ENCODE measurements around the gene ARHGAP26.
A peak's percentile ranks its signal among the peaks of the same experiment; 100 is the strongest.

Gene ARHGAP26, protein sequence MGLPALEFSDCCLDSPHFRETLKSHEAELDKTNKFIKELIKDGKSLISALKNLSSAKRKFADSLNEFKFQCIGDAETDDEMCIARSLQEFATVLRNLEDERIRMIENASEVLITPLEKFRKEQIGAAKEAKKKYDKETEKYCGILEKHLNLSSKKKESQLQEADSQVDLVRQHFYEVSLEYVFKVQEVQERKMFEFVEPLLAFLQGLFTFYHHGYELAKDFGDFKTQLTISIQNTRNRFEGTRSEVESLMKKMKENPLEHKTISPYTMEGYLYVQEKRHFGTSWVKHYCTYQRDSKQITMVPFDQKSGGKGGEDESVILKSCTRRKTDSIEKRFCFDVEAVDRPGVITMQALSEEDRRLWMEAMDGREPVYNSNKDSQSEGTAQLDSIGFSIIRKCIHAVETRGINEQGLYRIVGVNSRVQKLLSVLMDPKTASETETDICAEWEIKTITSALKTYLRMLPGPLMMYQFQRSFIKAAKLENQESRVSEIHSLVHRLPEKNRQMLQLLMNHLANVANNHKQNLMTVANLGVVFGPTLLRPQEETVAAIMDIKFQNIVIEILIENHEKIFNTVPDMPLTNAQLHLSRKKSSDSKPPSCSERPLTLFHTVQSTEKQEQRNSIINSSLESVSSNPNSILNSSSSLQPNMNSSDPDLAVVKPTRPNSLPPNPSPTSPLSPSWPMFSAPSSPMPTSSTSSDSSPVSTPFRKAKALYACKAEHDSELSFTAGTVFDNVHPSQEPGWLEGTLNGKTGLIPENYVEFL

DNA sequence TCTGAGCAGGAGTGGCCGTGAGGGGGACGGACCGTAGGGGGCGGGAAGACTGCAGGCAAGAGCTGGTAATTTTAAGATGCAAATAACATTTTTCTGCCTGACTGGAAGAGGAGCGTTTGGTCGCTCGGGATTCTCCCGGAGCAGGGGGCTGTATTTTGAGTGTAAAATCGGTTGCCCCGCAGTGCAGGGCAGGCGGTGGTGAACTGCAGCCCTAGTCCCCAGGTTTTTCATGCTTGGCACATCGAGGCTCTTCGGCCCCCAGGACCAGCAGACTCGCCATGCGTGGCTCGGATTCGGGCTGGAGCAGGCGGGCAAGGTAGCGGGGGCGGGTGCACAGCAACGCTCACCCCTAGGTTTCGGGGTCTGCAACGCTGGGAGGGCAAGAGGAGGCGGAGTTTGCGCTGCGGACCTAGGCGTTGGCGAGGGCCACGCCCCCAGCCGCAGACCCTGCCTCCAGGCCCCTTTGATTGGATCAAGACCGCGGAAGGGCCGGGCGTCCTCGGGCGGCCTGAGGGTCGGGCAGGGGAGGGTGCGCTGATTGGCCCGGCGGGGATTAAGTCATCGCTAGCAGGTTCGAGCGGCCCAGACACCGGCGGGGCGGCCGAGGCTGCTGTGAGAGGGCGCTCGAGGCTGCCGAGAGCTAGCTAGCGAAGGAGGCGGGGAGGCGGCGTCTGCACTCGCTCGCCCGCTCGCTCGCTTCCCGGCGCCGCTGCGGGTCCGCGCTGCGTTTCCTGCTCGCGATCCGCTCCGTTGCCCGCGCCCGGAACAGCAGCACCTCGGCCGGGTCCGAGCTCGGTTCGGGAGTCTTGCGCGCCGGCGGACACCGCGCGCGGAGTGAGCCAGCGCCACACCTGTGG is at the start of gene ARHGAP26:
ARHGAP26 (plus strand) TSS at position 585 of the 857 bp plus-strand sequence. CDS start 385 bp downstream, outside the sequence.
- DNase-seq, result peak; percentile 97

GRCh38 chr5:142720641-142721271 is 49.4 kb upstream of the ARHGAP26 start:
- no peak for DNase-seq

GRCh38 chr5:142722146-142722545 is 48.0 kb upstream of the ARHGAP26 start:
- DNase-seq, result no peak

DNA sequence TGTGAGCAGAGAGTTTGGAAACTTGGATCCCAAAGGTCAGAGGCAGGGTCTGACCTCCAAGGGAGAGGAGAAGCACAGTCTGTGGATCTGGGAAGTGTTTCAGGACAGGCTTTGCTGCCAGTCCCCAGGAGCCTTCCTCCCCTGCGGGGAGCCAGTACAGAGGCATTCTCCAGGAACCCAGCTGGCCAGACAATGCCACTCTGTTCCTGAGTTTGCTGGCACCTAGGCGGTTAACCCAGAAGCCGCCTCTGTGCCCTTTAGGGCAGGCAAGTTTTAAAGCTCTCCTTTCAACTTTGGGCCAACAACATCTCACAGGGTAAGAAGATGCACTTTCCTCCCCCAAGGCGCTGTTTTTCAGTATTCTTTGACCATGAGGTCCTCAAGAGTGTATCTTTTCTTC is 47.3 kb upstream of the ARHGAP26 start:
- DNase-seq, result no peak

DNA sequence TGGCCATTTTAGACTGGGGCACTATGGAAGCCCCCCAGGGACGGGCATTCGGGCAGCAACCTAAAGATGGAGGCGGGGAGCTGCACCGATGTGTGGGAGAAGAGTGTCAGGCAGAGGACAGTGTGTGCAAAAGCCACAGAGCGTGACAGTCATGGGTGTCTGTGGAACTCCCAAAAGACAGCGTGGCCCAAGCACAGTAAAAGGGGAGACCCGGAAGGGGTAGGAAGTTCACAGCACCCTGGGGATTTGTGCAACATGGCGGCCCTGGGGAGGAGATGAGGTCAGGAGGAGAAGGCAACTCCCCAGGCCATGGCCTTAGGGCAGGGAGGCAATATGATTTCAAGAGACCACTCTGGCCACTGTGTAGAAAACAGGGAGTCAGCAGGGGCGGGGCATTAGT is 45.4 kb upstream of the ARHGAP26 start:
- DNase-seq, result no peak

DNA sequence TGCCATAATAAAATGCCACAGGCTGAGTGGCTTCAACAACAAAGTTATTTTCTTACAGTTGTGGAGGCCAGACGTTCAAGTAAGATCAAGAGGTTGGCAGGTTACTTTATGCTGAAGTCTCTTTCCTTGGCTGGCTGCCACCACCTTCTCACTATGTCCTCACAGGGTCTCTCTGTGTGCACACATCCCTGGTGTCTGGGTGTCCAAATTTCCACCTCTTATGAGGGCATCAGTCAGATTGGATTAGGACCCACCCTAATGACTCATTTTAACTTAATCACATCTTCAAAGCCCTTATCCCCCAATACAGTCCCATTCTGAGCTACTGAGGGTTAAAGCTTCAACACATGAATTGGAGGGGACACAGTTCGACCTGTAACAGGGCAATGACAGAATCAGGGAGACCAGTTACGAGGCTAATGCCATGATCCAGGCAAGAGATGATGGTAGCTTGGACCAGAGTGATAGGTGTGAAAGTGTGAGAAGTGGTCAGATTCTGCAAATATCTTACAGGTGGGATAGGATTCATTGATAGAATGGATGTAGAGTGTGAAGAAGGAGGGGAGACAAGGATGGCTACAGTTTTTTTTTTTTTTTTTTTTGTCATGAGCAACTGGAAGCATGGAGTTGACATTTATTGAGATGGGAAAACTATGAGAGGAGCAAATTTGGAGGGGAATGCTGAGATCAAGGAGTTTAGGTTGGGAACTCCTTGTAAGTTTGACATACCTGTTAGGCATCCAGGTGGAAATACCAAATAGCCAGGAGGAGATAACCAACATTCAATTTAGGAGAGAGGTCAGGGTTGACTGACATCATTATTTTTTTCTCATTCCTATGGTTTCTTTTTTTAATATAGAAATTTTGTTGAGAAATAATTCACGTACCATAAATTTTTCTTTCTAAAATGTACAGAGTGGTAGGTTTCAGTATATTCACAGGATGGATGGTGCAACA is 44.7 kb upstream of the ARHGAP26 start:
- DNase-seq, result no peak

- no peak for DNase-seq
Observed at GRCh38 chr5:142726188-142726731, 43.9 kb upstream of the ARHGAP26 start.

GRCh38 chr5:142727735-142728047 is 42.5 kb upstream of the ARHGAP26 start:
- DNase-seq, result no peak

- DNase-seq, result no peak
Observed at GRCh38 chr5:142735323-142736246, 34.6 kb upstream of the ARHGAP26 start.

DNA sequence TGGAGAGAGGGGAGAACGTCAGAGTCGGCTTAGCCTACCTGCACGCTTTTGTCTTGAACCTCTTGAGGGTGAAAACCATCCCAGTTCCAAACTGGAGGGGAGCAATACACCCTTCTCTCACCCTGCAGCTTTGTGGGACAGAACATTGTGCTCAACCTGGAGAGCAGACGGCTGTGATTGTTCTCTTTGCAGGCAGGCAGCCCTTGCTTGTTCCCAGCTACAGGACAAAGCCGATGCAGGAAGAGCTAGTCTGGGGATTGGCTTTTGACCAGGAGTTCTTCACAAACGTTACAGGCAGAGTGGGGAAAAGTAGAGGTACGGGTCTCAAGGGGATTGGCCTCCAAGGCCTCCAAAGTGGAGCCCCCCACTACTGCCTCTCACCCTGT is 33.9 kb upstream of the ARHGAP26 start:
- no peak for DNase-seq

GRCh38 chr5:142737179-142737578 is 33.0 kb upstream of the ARHGAP26 start:
- no peak for DNase-seq

GRCh38 chr5:142740474-142741242 is 29.5 kb upstream of the ARHGAP26 start:
- no peak for DNase-seq

DNA sequence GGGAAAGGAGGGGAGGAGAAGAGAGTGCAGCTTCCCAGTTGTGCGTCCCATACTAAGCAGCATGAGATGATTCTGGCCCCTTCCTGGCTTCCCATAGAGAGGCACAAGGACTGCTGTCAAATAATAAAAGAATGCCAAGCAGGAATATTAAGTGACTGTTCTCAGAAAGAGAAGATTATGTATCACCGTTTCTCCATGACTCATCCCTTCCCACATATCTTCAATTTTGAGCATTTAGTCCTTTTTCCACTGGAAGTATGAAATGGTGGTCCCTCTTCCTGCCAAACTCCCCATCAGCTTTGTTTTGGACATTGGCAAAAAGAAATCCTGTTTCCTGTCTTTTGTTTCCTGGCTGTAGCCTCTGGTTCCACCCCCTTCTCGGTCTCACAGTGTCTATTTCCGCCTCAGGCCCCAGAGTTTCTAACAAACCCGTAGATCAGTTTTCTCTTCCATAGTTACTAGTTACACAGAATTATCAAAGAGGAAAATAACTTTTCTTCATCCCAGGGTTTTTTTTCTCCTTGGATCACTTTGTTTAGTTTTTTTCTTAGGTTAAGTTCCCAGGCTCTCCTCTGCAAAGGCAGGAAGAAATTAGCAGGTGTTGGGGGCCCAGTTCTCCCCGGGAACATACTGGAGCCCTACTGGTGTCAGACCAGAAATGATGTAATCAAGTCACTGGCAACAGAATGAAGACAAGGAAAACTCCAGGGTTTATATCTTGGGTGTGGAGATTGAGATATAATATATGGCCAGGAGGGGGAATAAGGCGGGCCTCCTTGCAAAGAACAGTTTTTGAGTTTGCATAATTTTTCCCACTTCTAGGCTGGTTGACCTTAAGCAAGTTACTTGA is 26.4 kb upstream of the ARHGAP26 start:
- DNase-seq, result no peak

DNA sequence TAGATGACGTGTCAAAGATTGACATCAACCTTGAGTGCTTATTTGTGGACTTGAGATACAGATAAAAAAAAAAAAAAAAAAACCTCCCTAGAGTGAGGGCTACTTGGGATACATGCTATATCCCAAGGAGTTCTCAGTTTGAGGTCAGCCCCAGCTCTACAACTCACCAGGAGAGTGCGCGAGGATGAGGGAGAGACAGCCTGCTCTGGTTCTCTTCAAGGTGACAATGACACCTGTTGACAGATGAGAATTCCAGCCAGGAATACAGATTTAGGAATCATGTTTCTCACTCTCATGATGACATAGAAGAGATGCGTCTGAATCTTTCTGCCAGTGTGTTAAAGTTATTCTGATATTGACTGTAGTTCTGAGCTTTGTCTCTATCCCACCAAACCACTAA is 24.9 kb upstream of the ARHGAP26 start:
- no peak for DNase-seq

DNA sequence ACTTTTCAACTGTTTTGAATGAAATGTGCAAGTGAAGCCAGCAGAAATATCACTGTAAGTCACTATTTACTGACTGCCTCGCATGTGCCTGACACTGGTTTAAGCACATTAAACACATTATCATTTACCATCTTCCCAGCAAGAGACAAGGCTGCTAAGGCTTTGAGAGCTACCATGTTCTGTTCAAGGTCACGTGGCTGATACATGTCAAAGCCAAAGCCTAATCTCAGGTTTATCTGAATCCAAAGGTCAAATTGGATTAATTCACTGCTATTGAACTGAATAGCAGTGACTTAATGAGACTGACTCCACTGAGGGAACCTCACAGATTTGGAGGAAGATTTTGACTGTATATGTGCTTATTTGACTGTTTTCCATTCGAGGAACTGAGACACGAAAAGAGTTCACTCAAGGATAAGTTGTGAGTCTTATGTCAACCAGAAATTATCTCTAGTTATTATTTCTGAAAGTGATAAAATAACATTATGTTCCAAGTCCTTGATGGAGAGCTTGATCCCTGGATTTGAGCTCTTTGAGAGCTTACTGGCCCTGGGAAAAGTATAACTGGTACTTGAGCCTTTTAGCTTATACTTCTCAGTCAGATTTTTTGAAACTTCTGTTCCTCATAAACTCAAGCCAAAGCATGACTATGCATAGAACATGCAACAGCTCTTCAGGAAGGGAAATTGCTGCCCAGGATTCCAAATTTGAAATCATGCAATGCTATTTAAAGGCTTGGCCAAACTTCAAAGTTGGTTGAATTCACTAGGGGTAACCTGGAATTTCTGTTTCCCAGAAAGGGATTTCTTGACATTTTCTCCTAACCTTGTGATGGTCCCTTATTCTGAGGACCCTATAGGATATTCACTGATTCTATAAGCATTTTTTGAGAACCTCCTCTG is 23.4 kb upstream of the ARHGAP26 start:
- DNase-seq, result no peak

DNA sequence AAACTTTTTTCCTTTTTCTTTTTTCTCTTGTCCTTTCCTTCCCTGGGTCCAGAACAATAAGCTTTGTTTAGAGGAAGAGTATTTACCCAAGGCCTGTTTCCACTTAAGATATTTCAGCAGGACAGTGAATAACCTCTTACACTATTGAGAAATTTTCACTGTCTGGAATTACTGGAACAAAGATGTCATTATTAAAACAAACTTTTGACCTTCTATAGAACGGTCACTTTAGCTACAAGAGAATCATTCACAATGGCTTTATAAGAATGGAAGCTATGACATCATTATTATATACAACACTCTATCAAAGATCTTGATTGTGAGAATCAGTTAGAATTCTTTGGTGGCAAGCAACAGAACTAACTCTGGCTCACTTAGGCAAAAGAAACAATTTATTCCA is 22.0 kb upstream of the ARHGAP26 start:
- no peak for DNase-seq

- DNase-seq, result peak; percentile 81
Observed at GRCh38 chr5:142748568-142749249, 21.5 kb upstream of the ARHGAP26 start.
